ENCODE results near the gene NNT.
"Not testable (repeated sequence)": the region's sequence is repeated elsewhere in the genome, so short reads cannot be mapped to it uniquely, and the experiment has no call there.

The NNT gene

DNA sequence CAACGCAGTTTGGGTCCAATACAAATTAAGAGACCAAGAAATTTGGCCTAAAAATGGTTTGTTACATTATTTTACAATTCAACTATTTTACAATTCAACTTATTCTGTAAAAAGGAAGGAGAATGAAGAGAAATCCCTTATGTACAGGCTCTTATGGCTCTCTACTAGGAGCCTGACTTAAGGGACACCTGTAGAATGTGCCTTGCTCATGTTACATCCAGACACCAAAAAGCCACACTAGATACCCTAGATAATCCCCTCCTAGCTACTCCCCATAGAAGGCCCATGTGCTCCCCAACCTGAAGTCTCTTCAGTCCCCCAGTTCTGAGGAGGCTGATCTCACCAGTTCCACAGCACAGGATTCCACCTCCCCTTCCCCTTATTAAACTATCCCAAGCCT lies 14.1 kb upstream of the NNT start:
- H3K9ac ChIP-seq: no peak overlapping the region
- no peaks in the 10 kb centered on the region for H3K27me3 ChIP-seq (ENCODE audit: insufficient read depth, low read depth)
- H4K20me1 ChIP-seq (ENCODE audit: insufficient read depth): no peaks in the 10 kb centered on the region

DNA sequence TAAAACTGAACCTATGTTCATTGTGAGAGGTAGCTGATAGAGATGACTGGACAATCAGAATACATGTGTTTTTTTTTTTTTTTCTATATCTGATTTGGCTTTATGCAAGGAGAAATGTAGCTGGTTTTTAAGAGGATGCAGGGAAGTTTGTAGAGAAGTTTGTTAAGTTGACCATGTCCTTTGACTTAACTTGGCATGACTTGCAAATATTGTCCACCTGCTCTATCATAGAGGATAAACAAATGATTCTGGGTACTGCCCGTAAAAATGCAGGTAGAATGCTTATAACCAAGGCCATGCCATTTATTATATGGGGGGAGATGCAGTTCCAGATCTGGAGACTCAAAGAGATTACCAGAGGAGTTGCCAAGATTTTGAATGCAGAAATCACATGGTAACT lies 13.7 kb upstream of the NNT start:
- Histone ChIP-seq H3K4me2 (no peak overlapping the region), H3K36me3 (ENCODE audit: insufficient read depth) (no peaks in the 10 kb centered on the region), H3K27ac (no peak overlapping the region), H3K4me1 (ENCODE audit: low read depth, poor library complexity, severe bottlenecking) (no peaks in the 10 kb centered on the region), H3K27me3 (ENCODE audit: insufficient read depth, low read depth) (no peaks in the 10 kb centered on the region), H4K20me1 (ENCODE audit: insufficient read depth) (no peaks in the 10 kb centered on the region), H2AFZ (ENCODE audit: low read depth) (no peak overlapping the region), H3K4me3 (IDR thresholded peaks at IDR 0.05; ENCODE audit: insufficient read depth, low read depth, low read length) (no peak overlapping the region), H3K79me2 (ENCODE audit: insufficient read depth, low read depth) (no peaks in the 10 kb centered on the region), H3K9ac (no peak overlapping the region)
- TF ChIP-seq, protein P1, sequence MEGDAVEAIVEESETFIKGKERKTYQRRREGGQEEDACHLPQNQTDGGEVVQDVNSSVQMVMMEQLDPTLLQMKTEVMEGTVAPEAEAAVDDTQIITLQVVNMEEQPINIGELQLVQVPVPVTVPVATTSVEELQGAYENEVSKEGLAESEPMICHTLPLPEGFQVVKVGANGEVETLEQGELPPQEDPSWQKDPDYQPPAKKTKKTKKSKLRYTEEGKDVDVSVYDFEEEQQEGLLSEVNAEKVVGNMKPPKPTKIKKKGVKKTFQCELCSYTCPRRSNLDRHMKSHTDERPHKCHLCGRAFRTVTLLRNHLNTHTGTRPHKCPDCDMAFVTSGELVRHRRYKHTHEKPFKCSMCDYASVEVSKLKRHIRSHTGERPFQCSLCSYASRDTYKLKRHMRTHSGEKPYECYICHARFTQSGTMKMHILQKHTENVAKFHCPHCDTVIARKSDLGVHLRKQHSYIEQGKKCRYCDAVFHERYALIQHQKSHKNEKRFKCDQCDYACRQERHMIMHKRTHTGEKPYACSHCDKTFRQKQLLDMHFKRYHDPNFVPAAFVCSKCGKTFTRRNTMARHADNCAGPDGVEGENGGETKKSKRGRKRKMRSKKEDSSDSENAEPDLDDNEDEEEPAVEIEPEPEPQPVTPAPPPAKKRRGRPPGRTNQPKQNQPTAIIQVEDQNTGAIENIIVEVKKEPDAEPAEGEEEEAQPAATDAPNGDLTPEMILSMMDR (conservative IDR thresholded peaks at IDR 0.05; ENCODE audit: low read depth, low read length): no peak

More for the DNA sequence above, 14.1 kb upstream of the NNT start:
- Histone ChIP-seq H3K27ac (no peak overlapping the region), H3K4me2 (no peak overlapping the region), H3K4me1 (ENCODE audit: low read depth, poor library complexity, severe bottlenecking) (no peaks in the 10 kb centered on the region), H2AFZ (ENCODE audit: low read depth) (no peak overlapping the region), H3K4me3 (IDR thresholded peaks at IDR 0.05; ENCODE audit: insufficient read depth, low read depth, low read length) (no peak overlapping the region), H3K36me3 (ENCODE audit: insufficient read depth) (no peaks in the 10 kb centered on the region), H3K79me2 (ENCODE audit: insufficient read depth, low read depth) (no peaks in the 10 kb centered on the region)
- TF ChIP-seq, protein P1 (conservative IDR thresholded peaks at IDR 0.05; ENCODE audit: low read depth, low read length): no peak

DNA sequence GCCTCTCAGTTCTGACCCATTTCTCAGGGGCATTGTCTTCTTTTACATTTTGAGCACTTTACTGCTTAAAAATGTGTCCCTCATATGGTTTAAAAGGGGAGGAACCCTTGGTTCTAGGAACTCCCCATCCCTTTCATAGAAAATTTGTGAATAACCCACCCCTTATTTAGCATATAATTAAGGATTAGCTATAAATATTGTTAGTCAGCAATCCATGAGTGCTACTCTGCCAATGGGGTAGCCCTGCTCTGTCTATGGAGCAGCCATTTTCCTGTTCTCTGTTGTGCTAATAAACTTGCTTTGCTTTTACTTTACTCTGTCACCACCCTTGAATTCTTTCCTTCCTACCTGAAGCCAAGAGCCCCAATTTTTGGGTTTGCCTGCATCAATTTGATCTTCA lies 12.3 kb upstream of the NNT start:
- no peak overlapping the region for H3K9ac ChIP-seq
- H4K20me1 ChIP-seq (ENCODE audit: insufficient read depth): no peaks in the 10 kb centered on the region
- H3K4me3 ChIP-seq (IDR thresholded peaks at IDR 0.05; ENCODE audit: insufficient read depth, low read depth, low read length): no peak overlapping the region
- H3K4me2 ChIP-seq: no peak overlapping the region
- H3K4me1 ChIP-seq (ENCODE audit: low read depth, poor library complexity, severe bottlenecking): no peaks in the 10 kb centered on the region
- H3K79me2 ChIP-seq (ENCODE audit: insufficient read depth, low read depth): no peaks in the 10 kb centered on the region
- TF ChIP-seq, protein P1 (conservative IDR thresholded peaks at IDR 0.05; ENCODE audit: low read depth, low read length): no peak
- H3K27ac ChIP-seq: no peak overlapping the region
- no peak overlapping the region for H2AFZ ChIP-seq (ENCODE audit: low read depth)
- H3K36me3 ChIP-seq (ENCODE audit: insufficient read depth): no peaks in the 10 kb centered on the region
- no peaks in the 10 kb centered on the region for H3K27me3 ChIP-seq (ENCODE audit: insufficient read depth, low read depth)

DNA sequence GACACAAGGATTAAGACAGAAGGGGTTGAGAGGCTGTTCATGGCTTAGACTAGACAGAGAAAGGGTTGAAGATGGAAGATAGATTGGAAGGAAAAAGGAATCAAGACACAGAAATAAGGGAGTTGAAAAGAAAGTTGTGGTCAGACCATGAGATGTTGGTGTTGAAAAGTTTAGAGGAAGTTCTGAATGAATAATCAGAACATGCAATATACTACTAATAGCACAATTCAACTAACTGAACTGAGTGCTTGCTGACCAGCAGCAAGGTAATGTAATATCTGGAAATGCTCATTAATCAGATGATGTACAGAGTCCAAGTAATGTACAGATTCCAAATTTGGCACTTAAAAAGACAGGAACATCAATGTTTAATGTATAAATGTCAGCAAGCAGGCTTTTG lies 10.6 kb upstream of the NNT start:
- Histone ChIP-seq H3K4me1 (ENCODE audit: low read depth, poor library complexity, severe bottlenecking) (no peaks in the 10 kb centered on the region), H3K27ac (no peak overlapping the region), H2AFZ (ENCODE audit: low read depth) (no peak overlapping the region), H3K4me2 (no peak overlapping the region), H3K9ac (no peak overlapping the region), H3K4me3 (IDR thresholded peaks at IDR 0.05; ENCODE audit: insufficient read depth, low read depth, low read length) (no peak overlapping the region), H3K79me2 (ENCODE audit: insufficient read depth, low read depth) (no peaks in the 10 kb centered on the region), H3K36me3 (ENCODE audit: insufficient read depth) (no peaks in the 10 kb centered on the region), H4K20me1 (ENCODE audit: insufficient read depth) (no peaks in the 10 kb centered on the region), H3K27me3 (ENCODE audit: insufficient read depth, low read depth) (no peaks in the 10 kb centered on the region)
- TF ChIP-seq, protein P1 (conservative IDR thresholded peaks at IDR 0.05; ENCODE audit: low read depth, low read length): no peak

DNA sequence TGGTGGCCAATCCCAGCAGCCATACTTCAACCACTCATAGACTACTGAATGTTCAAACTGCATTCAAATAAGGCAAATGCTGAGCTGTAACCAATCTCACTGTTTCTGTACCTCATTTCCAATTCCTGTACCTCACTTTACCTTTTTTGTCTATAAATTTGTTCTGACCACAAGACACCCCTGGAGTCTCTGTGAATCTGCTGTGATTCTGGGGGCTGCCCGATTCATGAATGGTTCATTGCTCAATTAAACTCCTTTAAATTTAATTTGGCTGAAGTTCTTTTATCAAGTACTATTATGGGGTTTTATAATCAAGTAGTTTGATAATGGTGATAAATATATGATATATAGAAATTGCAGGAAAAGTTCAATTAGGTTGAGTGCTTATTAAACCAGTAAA lies 4.1 kb upstream of the NNT start:
- peak overlapping the region; percentile 92; the same call in 1 of the 2 replicates for H3K4me2 ChIP-seq
- H3K4me3 ChIP-seq (IDR thresholded peaks at IDR 0.05; ENCODE audit: insufficient read depth, low read depth, low read length); H4K20me1 ChIP-seq (ENCODE audit: insufficient read depth); H3K9ac ChIP-seq; H3K36me3 ChIP-seq (ENCODE audit: insufficient read depth); H3K27me3 ChIP-seq (ENCODE audit: insufficient read depth, low read depth); H2AFZ ChIP-seq (ENCODE audit: low read depth); H3K27ac ChIP-seq: not testable (repeated sequence)
- peaks cover 32% of the 10 kb centered on the region for H3K4me1 ChIP-seq (ENCODE audit: low read depth, poor library complexity, severe bottlenecking)
- H3K79me2 ChIP-seq (ENCODE audit: insufficient read depth, low read depth): peaks cover 21% of the 10 kb centered on the region; the same call in 1 of the 2 replicates
